HG02642 (cell line): ENCODE measurements around the gene MAML2.

Experiments used
- ATAC-seq: cut with Tn5 transposase; IDR thresholded peaks from one replicate; pipeline ENCODE4 v1.9.1; 2021; ENCODE audit warnings: mild to moderate bottlenecking; ENCODE audit not compliant: unreplicated experiment, poor library complexity

Gene MAML2

DNA sequence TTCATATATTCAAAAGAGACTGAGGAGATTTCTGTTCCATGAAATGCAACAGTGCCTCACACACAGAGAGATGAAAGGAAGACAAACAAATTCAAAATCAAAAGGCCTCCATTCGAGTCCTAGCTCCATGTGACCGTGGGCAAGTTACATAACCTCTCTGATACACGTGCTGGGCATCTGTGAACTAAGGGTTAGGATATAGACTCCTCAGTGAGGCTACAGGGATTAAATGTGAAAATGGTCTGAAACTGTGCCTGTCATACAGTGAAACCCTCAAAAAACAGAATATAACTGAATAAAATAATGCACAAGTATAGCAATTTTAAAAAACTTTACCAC, 307.3 kb downstream of the MAML2 start:
- ATAC-seq, result no peak

DNA sequence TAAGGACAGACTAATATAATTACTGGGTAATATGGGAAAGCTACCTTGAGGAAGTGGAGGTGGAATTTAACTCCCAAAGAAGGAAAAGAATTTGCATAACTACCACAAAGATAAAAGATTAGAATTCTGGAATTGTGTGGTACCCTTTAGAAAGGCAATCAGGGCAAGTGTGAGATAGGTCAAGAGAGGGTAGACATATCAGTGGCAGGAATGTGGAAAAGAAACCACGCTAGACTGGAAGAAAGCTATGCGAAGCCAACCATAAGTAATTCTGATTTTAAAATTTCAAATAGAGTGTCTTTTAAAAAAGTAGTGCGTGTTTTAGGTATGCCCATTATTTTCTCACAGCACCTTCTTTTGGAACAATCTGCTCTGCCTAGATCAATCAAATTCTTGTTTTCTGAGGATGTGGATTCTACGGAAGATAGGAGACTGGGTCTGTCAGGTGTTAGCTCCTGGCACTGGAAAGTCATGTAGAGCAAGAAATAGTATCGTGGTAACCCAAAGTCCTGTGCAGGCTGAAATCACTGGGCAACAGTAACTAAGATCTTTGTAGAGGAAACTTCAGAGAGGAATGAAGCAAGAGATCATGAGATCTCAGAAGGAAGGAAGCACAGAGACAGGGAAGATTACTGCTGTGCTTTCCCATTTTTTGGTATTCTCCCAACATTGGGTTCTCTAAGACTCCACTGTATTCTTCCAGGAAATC, 307.8 kb downstream of the MAML2 start:
- no peak for ATAC-seq

DNA sequence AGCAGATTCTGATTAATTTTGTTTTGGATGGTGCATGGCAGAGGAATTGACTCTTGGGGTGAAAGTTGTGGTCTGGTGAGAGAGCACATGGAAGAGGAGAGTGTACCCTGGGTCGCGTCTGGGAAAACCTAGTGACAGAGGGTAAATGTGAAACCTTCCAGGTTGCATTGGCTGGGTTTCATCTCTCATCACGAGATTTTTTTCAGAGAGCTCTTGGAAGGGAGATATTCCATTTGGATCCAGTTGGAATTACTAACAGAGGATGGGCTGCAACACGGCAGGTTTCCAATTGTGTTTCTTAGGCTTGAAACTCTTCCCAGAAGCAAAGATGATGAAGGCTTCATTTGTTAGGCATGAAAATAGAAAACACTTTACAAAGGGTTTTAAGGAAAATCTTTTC, 309.4 kb downstream of the MAML2 start:
- ATAC-seq, result no peak

DNA sequence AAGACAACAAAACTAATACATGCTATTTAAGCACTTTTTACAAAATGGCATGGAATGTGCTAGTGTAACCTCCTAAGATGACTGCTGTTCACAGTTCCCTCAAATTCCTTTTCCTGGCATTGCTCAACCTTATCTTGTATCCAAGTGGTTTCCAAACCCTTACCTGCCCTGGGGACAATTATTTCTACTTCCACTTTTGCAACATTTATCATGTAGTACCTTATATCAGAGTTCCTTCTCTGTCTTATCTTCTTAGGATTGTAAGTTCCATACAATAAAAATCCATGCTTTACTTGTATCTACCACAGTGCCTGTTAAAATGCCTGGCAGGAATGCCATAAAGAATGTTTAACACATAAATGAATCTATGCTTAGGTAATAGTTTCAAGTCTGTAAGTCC, 309.9 kb downstream of the MAML2 start:
- ATAC-seq, result no peak

DNA sequence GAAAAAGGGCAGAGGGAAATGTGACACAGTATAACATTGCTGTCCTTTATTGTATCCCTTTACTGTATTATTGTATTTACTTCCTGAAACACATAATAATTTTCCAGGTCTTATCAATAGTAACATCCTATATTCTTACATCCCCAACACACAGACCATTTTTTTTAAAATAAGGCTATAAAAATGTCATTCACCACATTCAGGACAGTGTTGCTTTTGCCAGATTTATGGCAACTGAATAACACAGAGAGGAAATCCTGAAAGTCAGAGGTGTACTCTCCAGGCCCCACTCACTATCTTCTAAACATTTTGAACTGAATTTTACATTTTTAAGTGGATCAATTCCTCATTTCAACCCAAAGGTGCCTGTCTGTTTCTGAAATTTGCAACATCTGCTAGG, 314.2 kb downstream of the MAML2 start:
- no peak for ATAC-seq

DNA sequence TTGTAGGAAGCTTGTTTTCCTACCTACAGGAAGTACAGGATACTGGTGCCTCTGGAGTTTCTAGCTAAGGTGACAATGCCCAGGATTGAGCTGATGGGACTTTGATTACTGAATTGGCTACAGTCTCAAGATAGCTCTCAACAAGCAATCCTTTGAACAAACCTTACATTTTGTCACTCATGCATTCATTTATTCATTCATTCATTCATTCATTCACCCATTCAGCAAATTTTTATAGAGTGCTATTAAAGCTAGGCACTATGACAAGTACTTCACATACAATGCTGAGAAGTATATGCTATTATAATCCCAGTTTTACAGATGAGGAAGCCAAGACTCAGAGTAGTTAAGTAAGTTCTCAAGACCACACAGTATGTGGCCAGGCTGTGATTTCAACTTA, 316.0 kb downstream of the MAML2 start:
- ATAC-seq, result no peak

DNA sequence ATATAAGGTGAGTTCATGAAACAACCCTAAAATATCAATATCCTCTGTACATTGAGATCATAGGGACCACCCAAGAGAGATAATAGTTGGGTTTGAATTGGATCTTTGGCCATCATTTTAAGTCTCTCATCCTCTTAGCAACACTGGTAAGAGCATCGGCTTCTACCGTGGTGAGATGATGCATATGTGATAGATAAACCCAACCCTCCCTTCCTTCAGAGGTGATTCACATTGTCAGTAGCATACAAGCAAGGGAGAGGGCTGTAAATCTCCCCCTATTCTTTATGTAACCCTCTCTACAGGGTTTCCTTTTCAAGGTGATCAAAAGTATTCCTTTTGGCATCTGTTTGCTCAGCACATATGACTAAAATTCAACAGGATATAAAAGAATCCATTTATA, 316.7 kb downstream of the MAML2 start:
- no peak for ATAC-seq

DNA sequence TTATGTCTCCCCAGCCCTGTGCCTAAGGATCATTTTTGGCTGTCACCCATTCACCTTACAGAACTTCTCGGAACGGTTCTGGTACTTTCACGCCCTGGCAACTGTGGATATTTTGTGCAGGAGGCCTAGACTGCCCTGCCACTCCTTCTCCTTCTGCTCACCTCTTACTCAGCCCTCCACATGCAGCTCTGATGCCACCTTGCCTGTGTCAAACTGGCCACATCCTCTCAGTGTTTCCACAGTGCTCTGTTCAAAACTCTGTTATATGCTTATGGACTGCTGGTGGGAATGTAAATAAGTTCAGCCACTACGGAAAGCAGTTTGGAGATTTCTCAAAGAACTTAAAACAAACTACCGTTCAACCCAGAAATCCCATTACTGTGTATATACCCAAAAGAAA, 318.3 kb downstream of the MAML2 start:
- no peak for ATAC-seq

DNA sequence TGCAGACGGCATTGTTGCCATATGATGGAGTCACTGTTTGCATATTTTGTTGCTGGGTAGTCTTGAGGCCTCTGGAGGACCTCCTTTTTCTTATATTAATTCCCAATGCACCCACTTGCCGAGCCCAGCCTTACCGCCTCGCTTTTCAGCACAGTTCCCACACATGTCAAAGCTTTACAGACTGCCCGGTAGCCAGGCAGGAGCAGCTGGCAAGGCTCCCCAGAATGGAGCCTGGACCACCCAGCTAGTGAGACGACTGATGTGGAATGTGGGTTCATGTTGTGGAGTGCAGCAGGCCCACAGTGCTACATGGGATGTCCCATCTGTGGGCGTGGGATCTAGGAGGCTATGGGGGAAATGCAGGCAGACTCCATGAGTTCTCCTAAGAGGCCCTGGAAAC, 319.7 kb downstream of the MAML2 start:
- no peak for ATAC-seq

DNA sequence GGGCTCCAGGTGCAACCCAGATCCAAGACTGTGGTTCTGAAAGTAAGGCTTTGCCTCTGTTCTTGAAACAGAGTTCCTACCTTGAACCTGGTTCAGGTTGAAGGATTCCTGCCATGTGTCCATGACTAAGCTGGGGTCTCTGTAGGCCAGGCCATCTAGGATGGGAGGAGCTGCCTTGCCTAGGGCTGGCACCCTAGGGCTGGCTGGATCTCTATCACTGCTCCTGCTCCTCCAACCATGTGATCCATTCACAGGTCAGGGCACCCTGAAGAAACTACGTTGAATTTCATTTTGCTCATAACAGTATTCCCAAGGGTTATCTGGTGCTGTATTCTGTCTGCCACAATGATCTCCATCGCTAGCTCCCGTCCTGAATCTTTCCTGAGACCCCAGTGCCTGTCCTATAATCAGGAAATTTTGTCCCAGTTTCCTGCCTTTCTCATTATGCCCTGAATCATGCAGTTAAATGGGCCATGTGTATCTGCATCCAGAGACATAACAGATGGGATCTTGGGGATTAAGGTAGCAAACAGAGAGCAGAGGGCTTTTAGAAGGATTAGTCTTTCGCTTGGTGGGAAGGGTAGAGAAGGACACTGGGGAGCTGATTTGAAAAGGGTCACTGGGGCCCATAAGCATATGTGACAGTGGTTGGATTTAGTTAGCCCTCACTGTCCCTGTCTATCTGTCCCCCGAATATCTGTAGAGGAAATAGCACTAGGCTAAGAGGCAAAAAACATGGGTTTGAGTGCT, 320.9 kb downstream of the MAML2 start:
- ATAC-seq, result no peak

DNA sequence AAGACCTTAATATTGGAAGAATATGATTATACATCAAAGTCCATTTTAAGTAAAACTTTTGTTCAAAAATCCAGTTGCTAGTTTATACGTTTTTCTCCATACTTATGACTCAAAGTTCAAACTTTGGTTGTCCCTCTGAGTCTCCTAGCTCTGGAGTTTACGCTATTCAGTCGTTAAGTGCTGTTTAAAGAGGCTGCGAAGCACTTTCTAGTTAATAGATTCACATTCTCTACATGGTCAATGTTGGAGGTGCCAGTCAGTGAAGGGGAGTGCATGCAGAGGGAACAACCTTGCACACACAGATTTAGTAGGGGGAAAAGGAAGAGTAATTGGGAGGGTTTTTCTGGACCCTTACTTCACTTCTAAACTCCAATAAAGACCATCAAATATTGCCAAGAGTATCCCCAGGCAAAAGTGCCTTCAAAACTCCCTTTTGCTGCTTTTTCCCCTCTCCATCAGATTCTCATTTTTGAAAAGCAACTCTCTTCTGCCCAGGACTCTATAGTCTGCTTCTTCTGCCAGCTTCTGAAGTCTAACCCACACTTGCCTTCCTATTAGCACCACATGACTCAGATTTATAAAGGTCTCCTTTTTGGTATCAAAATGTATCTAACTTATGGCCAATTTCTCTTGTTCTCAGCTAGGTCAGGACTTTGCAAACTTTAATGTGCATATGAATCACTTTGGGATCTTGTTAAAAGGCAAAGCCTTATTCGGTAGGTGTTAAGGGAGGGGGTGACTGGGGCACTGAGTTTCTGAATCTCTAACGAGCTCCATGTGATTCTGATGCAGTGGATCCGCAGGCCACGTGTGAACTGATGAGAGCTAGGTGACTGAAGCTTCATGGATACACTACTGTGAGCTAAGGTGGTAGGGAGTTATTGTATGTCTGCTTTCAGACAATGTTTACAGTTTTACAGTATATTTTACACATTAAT, 322.9 kb downstream of the MAML2 start:
- no peak for ATAC-seq

DNA sequence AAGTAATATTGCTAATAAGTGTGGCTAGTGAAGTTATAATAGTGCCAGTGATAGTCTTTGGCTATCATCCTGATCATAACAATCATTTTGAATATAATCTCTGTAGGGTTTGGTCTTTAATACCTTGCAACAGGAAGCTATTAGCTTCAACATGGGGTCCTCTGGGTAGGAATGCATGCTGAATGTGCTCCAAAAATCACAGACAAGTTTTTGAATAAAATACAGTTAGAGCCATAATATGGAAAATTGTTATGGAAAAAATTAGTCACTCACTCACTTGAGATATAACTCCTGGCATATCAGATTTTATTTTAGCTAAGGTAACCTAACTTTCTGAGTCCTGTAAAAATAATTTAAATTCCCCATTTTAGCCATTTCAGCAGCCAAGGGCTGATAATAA, 323.7 kb downstream of the MAML2 start:
- ATAC-seq, result no peak

DNA sequence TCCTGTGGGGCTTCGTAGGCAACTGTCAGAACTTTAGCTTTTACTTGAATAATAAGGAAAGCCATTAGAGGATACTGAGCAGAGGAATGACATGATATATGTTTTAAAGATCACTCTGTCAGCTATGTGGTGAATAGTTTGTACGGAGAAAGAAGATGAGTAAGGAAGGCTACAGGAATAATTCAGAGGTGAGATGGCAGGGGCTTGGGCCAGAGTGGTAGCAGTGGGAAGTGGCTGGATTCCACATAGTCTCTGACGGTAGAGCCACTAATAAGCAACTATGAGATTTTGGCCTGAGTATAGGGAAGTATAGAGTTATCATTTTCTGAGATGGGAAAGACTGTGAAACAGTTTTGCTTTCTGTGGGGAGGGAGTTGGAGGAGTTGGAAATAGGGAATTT, 325.1 kb downstream of the MAML2 start:
- ATAC-seq, result no peak

DNA sequence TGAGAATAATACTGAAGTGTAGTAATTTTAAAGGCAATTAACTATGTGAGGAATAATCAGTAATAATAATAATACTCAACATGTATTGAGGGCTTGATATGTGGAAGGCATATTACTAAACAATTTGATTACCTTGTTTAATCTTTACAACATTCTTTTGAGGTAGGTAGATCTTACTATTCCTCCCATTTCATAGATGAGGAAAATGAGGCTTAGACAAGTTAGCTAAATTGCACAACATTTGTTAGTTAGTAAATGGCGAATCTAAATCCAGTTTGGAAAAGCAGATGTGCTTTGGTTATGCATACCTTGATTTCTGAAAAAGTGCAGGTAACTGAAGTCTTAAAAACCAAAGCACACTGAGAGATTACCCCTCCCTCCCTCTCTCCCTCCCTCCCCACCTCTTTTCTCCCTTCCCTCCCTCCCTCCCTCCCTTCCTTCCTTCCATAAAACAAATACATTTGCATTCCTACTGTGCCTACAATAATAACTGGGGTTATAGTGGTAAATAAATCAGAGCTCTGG, 326.0 kb downstream of the MAML2 start:
- ATAC-seq, result no peak

DNA sequence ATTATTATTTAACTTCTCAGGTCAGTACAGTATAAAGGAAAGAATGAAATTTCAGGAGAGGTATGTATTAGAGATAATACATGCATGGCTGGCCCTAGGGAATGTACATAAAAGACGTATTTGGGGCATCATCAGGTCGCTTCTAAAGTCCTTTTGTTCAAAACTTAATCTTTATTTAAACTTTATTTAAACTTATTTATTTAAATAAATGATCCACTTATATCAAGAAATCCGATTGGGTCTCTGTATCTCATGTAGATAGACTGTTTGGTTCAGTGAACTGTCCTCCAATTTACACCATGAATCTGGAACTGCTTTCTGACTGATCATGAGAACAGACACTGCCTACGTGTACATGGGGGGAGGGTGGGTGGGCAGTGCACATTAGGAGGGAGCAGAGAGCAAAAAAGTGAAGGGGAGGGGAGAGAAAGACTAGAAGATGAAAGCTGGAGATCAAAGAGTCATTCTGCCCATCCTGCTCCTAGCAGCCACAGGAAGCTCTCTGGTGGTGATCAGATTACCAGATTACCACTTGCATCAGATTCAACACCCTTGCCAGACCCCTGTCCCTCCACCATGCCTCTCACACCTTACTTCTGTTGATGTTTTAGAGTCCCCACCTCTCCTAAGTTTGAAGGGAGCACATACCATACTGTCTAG, 327.0 kb downstream of the MAML2 start:
- ATAC-seq, result no peak

DNA sequence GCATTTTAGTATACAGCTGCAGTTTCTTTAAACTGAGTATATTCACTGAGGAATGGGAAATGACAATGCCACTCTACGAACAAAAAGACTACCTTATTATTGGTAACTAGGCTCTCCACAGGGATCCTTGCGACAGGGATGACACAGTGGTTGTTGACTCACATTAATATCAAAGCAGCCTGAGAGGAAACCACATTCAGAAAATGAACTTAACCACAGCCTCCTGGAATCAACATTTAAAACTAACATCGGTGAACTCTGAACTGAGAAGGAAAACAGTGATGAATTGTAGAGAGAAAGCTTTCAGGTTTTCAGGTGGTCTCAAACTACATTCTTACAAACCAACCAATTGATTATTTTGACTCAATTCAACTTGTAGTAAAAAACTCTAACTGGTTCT, 328.8 kb downstream of the MAML2 start:
- ATAC-seq, result peak; percentile 43

DNA sequence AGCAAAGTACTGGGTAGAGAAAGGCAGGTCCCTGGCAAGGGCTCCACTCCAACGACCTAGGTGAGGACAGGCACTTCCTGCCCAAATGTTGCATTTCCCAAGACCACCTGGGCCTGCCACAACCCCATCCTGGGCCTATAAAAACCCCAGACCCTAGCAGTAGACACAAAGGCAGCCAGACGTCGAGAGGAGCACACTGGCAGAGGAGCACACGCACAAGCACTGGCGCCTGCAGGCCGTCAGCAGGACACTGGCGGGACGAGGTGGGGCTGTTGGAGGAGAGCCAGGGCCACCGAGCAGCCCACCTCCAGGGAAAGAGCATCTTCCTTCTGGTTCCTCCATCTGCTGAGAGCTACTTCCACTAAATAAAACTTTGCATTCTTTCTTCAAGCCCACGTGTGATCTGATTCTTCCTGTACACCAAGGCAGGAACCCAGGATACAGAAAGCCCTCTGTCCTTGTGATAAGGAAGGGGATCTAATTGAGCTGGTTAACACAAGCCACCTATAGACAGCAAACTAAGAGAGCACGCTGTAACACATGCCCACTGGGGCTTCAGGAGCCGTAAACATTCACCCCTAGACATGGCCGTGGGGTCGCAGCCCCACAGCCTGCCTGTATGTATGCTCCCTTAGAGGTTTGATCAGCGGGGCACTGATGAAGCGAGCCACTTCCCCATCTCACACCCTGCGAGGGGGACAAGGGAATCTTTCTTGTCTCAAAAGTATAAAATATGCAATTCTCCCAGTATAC, 329.4 kb downstream of the MAML2 start:
- no peak for ATAC-seq

DNA sequence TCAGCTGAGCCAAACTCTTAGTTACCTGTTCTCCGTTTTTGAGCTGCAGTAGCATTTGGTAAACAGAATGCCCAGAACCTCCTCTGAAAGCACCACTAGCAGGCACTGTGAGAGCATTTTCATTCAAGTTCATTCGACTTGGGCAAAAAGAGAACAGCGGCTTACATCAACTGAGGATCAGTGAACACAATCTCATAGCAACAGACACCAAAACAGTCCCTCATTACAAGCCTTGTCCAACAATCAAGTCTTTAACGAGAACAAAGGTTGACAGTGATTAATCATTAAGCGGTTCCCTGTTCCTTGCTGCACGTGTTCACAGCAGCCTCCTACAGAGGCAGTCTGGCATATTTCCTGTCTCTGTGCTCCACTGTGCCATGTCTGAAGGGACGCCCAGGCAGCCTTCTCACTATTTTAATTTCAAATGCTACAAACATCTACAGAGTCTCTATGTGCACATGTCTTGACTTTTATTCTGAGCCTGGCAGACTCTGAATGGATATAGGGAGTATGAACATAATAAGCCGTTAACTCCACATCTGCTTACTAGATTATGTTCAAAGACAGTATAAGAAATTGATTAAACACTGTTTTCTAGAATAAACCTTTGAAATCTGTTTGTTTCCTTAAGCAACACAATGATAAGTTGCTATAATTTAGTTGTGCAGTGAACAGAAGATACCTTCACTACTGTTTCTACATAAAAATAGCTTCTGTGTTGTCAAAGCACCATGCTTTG, 330.7 kb downstream of the MAML2 start:
- peak; percentile 92 for ATAC-seq

DNA sequence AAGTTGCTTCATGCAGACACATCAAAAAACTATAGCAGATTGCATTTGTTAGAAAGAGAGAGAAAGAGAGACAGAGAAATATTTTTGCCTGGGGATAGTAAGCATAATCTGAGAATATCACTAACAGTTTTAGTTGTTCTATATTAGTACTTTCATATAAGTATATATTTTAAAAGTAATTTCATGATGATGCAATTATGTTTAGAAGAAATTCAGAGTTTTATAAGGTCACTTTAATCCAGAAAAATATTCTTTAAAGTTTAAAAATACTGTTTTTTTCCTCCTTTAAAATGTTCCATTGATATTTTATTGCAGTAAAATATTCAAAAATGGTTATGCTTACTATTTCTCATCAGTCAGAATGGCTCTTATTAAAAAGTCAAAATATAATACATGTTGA, 332.3 kb downstream of the MAML2 start:
- ATAC-seq, result no peak
